ENCODE data around the gene CHST2.

Gene CHST2

DNA sequence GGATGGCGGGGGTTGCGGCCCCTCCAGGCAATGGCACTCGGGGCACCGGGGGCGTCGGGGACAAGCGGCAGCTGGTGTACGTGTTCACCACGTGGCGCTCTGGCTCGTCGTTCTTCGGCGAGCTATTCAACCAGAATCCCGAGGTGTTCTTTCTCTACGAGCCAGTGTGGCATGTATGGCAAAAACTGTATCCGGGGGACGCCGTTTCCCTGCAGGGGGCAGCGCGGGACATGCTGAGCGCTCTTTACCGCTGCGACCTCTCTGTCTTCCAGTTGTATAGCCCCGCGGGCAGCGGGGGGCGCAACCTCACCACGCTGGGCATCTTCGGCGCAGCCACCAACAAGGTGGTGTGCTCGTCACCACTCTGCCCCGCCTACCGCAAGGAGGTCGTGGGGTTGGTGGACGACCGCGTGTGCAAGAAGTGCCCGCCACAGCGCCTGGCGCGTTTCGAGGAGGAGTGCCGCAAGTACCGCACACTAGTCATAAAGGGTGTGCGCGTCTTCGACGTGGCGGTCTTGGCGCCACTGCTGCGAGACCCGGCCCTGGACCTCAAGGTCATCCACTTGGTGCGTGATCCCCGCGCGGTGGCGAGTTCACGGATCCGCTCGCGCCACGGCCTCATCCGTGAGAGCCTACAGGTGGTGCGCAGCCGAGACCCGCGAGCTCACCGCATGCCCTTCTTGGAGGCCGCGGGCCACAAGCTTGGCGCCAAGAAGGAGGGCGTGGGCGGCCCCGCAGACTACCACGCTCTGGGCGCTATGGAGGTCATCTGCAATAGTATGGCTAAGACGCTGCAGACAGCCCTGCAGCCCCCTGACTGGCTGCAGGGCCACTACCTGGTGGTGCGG, 1.9 kb downstream of the CHST2 start:
- peak overlapping the region; percentile 74 for H3K4me3 ChIP-seq (ENCODE audit: low read depth, low read length)
- peaks cover 4% of the 10 kb centered on the region; the same call in 1 of the 2 replicates for H3K36me3 ChIP-seq (ENCODE audit: control insufficient read depth, insufficient read depth, low read length)
- H3K27ac ChIP-seq (ENCODE audit: low read depth, low read length), result no peak overlapping the region
- peaks cover 30% of the 10 kb centered on the region for H3K27me3 ChIP-seq (ENCODE audit: control insufficient read depth, insufficient read depth, low read length)
- no peak overlapping the region for H3K9ac ChIP-seq (ENCODE audit: low read depth, low read length)
- H3K4me1 ChIP-seq (ENCODE audit: control insufficient read depth, insufficient read depth, low read length), result peaks cover 14% of the 10 kb centered on the region
- H3K9me3 ChIP-seq (ENCODE audit: control insufficient read depth, insufficient read depth, low read length), result no peaks in the 10 kb centered on the region

DNA sequence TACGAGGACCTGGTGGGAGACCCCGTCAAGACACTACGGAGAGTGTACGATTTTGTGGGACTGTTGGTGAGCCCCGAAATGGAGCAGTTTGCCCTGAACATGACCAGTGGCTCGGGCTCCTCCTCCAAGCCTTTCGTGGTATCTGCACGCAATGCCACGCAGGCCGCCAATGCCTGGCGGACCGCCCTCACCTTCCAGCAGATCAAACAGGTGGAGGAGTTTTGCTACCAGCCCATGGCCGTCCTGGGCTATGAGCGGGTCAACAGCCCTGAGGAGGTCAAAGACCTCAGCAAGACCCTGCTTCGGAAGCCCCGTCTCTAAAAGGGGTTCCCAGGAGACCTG, 2.5 kb downstream of the CHST2 start:
- H3K4me1 ChIP-seq (ENCODE audit: control insufficient read depth, insufficient read depth, low read length), result peaks cover 14% of the 10 kb centered on the region
- no peak overlapping the region for H3K27ac ChIP-seq (ENCODE audit: low read depth, low read length)
- H3K27me3 ChIP-seq (ENCODE audit: control insufficient read depth, insufficient read depth, low read length), result peaks cover 30% of the 10 kb centered on the region
- H3K4me3 ChIP-seq (ENCODE audit: low read depth, low read length), result no peak overlapping the region
- H3K9ac ChIP-seq (ENCODE audit: low read depth, low read length), result no peak overlapping the region
- no peaks in the 10 kb centered on the region for H3K9me3 ChIP-seq (ENCODE audit: control insufficient read depth, insufficient read depth, low read length)
- H3K36me3 ChIP-seq (ENCODE audit: control insufficient read depth, insufficient read depth, low read length), result peaks cover 4% of the 10 kb centered on the region; the same call in 1 of the 2 replicates

DNA sequence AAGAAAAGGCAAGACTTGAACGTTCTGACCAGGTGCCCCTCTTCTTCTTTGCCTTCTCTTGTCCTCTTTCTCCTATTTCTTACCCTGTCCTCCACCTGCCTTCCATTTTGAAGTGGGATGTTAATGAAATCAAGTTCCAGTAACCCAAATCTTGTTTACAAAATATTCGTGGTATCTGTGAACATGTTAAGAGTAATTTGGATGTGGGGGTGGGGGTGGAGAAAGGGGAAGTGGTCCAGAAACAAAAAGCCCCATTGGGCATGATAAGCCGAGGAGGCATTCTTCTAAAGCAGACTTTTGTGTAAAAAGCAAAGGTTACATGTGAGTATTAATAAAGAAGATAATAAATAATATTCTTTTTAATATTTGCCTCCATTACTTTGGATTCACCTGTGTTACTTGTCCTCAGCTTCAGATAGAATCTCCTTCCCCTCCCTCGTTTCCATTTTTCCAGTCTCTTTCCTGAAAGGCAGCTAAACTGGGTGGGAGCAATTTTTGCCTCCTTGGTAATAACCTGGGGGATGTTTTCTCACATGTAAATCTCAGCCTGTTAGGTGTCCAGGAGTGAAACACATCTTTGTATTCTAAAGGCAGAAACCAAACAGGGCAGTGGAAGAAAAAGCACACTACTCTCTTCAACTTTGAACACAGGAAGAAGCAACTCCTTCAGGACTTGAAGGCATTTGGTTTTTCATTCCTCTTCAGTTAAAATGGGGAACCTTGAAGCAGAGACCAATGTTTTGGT, 3.2 kb downstream of the CHST2 start:
- Histone ChIP-seq H3K4me1 (ENCODE audit: control insufficient read depth, insufficient read depth, low read length) (peaks cover 14% of the 10 kb centered on the region), H3K36me3 (ENCODE audit: control insufficient read depth, insufficient read depth, low read length) (peaks cover 4% of the 10 kb centered on the region; the same call in 1 of the 2 replicates), H3K9ac (ENCODE audit: low read depth, low read length) (no peak overlapping the region), H3K27me3 (ENCODE audit: control insufficient read depth, insufficient read depth, low read length) (peaks cover 26% of the 10 kb centered on the region), H3K27ac (ENCODE audit: low read depth, low read length) (no peak overlapping the region), H3K4me3 (ENCODE audit: low read depth, low read length) (no peak overlapping the region), H3K9me3 (ENCODE audit: control insufficient read depth, insufficient read depth, low read length) (no peaks in the 10 kb centered on the region)

DNA sequence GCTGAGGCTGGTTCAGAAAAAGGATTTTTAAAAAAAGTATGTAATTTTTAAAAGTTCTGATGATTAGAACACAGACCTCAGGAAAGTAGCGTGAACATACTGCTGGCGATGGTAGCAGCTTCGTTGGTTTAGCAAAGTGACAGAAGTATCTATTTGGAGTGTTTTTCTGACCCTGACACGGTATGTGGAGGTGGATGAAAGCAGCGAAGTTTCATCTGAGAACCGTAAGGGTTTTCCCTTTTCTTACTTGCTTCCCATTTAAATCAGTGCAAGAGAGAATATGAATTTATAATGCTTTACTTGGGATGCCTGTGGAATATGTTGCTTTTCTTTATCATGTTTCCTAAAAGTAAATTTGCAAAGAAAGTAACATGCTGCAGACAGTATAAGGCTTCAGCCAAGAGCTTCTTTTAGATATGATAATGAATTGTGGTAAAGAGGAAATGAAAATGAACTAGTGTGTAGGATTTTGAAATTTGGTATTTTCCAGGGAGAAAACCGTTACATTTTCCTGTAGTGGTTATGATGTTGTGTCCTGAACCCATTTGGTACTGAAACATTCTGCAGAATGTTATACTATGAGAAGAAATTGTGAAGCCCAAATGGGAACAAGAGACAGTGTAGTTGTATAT, 3.9 kb downstream of the CHST2 start:
- Histone ChIP-seq H3K4me3 (ENCODE audit: low read depth, low read length) (no peak overlapping the region), H3K9me3 (ENCODE audit: control insufficient read depth, insufficient read depth, low read length) (no peaks in the 10 kb centered on the region), H3K9ac (ENCODE audit: low read depth, low read length) (no peak overlapping the region)

DNA sequence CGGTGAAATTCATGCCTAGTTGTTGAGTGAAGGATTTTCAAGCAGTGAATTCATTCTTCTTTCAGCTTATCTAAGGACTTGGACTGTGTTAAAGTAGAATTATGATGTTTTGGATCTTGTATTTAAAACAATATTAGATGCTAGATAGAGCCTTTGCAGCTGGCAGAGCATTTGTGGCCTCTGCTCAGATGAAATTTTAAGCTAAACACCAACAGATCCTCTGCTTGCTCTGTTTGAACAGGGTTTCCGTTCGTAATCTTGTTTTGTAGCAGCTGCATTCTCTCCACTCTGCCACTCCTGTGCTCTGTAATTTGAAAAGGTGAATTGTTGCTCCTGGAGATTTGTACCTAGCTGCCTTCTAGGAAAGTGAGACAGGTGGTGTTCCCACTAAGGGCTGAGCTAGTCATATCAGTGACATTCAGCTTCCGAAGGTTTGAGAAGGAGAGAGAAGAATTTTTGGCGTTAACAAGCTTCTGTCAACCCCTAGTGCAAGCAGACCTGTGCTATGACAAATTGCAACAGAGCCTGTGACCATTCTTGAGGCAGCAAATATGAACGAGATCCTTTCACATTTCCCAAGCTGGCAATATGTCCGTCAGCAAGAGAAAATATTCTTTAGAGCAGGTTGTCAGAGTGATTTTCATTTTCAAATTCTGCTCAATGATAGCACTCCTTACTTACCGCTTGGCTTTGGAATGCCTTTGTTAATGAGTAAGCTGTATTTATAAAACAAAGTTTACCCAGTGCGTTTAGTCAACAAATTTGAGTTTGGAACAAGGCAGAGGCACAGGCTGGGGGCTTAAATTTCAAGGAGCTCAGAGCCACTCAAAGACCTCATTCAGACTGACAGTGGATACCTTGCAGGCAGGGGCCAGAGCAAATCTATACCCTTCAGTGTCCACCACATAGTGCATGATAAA, 5.3 kb downstream of the CHST2 start:
- Histone ChIP-seq H3K9me3 (ENCODE audit: control insufficient read depth, insufficient read depth, low read length) (no peaks in the 10 kb centered on the region), H3K4me1 (ENCODE audit: control insufficient read depth, insufficient read depth, low read length) (peaks cover 9% of the 10 kb centered on the region; the same call in 1 of the 2 replicates), H3K9ac (ENCODE audit: low read depth, low read length) (no peak overlapping the region), H3K4me3 (ENCODE audit: low read depth, low read length) (no peak overlapping the region), H3K27ac (ENCODE audit: low read depth, low read length) (peak overlapping the region; percentile 3), H3K36me3 (ENCODE audit: control insufficient read depth, insufficient read depth, low read length) (peaks cover 4% of the 10 kb centered on the region; the same call in 1 of the 2 replicates), H3K27me3 (ENCODE audit: control insufficient read depth, insufficient read depth, low read length) (peaks cover 11% of the 10 kb centered on the region)

More for the DNA sequence above, 3.9 kb downstream of the CHST2 start:
- peaks cover 19% of the 10 kb centered on the region for H3K27me3 ChIP-seq (ENCODE audit: control insufficient read depth, insufficient read depth, low read length)
- peaks cover 10% of the 10 kb centered on the region for H3K4me1 ChIP-seq (ENCODE audit: control insufficient read depth, insufficient read depth, low read length)
- no peak overlapping the region for H3K27ac ChIP-seq (ENCODE audit: low read depth, low read length)
- H3K36me3 ChIP-seq (ENCODE audit: control insufficient read depth, insufficient read depth, low read length), result peaks cover 4% of the 10 kb centered on the region; the same call in 1 of the 2 replicates

DNA sequence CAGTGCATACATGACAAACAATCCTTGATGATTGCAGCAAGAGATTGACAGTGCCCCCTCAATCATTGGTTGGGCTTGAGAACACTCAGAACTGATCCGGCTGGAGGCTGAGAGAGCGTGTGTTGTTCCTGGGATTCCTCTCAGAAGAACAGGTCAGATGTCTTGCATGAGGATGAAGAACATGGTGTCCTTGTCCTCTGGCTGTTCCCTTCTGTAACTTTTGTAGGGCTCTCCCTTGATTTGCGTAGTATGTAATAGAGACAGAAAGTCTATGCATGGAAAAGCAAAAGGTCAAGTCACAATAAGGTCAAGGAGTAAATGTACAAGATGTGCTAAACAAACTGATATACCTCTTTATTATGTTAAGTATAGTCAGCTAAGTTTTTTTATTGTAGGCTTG, 8.2 kb downstream of the CHST2 start:
- no peaks in the 10 kb centered on the region for H3K36me3 ChIP-seq (ENCODE audit: control insufficient read depth, insufficient read depth, low read length)
- H3K27ac ChIP-seq (ENCODE audit: low read depth, low read length), result no peak overlapping the region
- H3K27me3 ChIP-seq (ENCODE audit: control insufficient read depth, insufficient read depth, low read length), result no peaks in the 10 kb centered on the region
- peaks cover 9% of the 10 kb centered on the region; the same call in 1 of the 2 replicates for H3K4me1 ChIP-seq (ENCODE audit: control insufficient read depth, insufficient read depth, low read length)
- H3K4me3 ChIP-seq (ENCODE audit: low read depth, low read length), result no peak overlapping the region
- H3K9me3 ChIP-seq (ENCODE audit: control insufficient read depth, insufficient read depth, low read length), result no peaks in the 10 kb centered on the region
- no peak overlapping the region for H3K9ac ChIP-seq (ENCODE audit: low read depth, low read length)

DNA sequence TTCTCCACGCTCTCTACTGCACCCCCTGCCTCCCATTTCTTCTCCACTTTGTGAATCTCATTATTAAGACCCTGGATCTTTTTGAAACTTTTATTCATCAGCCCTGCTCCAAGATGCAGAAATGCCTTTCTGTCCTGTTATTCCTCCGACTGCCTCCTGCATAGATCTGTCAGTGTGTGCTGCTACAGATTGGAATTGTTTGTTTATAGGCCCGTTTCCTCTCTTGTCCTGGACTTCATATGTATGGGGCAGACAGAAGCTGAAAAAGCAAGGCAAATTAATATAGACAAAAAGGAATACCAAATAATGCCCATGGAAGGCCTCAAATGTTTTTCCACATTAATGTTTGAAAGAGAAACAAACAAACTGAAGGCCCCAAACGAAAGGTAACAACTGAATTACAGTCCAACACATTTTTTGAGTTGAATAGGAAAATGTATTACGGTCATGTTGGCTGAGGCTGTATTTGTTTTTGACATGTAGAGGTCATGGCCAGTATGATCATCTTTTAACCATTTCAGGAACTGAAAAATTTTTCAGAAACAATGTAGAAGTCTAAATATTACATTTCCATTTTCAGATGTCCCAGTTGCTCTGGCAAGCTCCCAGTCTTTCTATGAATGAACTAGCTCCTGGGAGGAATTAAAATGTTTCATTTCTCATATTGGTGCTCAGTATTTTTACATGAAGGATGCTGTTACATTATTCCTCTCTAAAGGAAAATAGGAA, 8.8 kb downstream of the CHST2 start:
- Histone ChIP-seq H3K27me3 (ENCODE audit: control insufficient read depth, insufficient read depth, low read length) (no peaks in the 10 kb centered on the region), H3K9ac (ENCODE audit: low read depth, low read length) (no peak overlapping the region), H3K4me1 (ENCODE audit: control insufficient read depth, insufficient read depth, low read length) (peaks cover 9% of the 10 kb centered on the region; the same call in 1 of the 2 replicates), H3K9me3 (ENCODE audit: control insufficient read depth, insufficient read depth, low read length) (no peaks in the 10 kb centered on the region), H3K36me3 (ENCODE audit: control insufficient read depth, insufficient read depth, low read length) (no peaks in the 10 kb centered on the region), H3K27ac (ENCODE audit: low read depth, low read length) (no peak overlapping the region), H3K4me3 (ENCODE audit: low read depth, low read length) (no peak overlapping the region)

DNA sequence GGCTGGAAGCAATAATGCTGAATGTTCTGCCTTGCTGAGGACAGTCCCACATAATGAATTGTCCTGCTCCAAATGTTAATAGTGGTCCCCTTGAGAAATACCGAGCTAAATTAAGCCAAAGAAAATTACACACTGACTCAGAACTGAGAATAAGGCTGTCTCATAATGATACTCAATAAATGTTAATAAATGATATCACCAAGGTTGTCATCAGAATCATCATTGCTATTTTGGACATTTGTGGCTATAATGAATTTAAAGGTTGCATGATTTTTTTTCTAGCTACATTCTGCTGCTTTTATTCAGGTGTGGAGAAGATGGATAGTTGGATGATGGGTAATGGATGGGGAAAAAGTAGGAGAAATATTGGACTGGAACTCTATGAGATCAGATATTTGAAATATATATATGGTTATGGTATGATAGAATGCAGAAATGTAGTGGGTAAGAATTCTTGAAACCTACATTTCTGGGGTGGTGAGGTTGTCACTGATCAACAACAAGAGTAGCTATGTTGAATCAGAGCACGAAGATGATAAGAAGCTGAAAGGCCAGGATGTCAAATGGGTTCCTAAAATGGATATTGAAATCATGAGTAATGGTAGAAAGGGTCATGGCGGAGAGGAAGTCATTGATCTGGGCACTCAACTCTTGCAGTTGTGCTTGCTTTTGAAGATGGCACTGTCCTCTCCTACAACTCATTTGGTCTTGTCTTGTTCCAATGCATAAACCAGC, 12.8 kb downstream of the CHST2 start:
- Histone ChIP-seq H3K9me3 (ENCODE audit: control insufficient read depth, insufficient read depth, low read length) (no peaks in the 10 kb centered on the region), H3K4me3 (ENCODE audit: low read depth, low read length) (no peak overlapping the region), H3K4me1 (ENCODE audit: control insufficient read depth, insufficient read depth, low read length) (peaks cover 15% of the 10 kb centered on the region), H3K27ac (ENCODE audit: low read depth, low read length) (no peak overlapping the region), H3K27me3 (ENCODE audit: control insufficient read depth, insufficient read depth, low read length) (no peaks in the 10 kb centered on the region), H3K36me3 (ENCODE audit: control insufficient read depth, insufficient read depth, low read length) (no peaks in the 10 kb centered on the region), H3K9ac (ENCODE audit: low read depth, low read length) (no peak overlapping the region)

DNA sequence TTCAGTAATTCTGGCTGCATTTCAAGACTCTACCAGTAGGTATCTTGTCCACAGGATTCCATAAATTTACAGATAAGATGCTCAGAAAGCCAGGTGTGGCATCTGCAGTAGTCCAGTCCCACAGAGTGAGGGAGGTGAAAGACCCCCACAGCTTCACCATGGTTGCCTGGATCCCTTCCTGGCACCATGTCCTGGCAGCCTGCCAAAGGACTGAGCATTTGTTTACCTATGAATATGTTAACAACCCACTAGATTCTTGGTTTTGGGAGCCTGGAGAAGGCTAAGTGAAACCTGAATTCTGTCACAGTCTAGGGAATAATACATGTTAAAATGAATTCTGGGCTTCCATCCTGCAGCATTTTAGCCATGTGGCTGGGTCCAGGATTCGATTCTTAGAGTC, 14.9 kb downstream of the CHST2 start:
- Histone ChIP-seq H3K27me3 (ENCODE audit: control insufficient read depth, insufficient read depth, low read length) (no peaks in the 10 kb centered on the region), H3K4me1 (ENCODE audit: control insufficient read depth, insufficient read depth, low read length) (peaks cover 15% of the 10 kb centered on the region), H3K36me3 (ENCODE audit: control insufficient read depth, insufficient read depth, low read length) (no peaks in the 10 kb centered on the region), H3K9ac (ENCODE audit: low read depth, low read length) (no peak overlapping the region), H3K27ac (ENCODE audit: low read depth, low read length) (peak overlapping the region; percentile 67), H3K4me3 (ENCODE audit: low read depth, low read length) (no peak overlapping the region), H3K9me3 (ENCODE audit: control insufficient read depth, insufficient read depth, low read length) (no peaks in the 10 kb centered on the region)

Measured in HUES48 (cell line).